ENCODE results near the gene PAM. TPM values are rescaled to one million over a fixed set of nuclear protein-coding genes. Genes with fewer than 3 reads are reported as not detected.

PAM gene
- total and polyA plus RNA-seq, 12 donors = 234 to 580 (median 397) TPM

- TF ChIP-seq CTCF (IDR thresholded peaks at IDR 0.05) = no peak
- no peak for TF ChIP-seq POLR2A (IDR thresholded peaks at IDR 0.05)
- no peak for DNase-seq
- Histone ChIP-seq H3K4me3 (no peak overlapping the region), H3K27ac (no peak overlapping the region), H3K4me1 (replicated peaks in 1 of 2) (peaks cover 3 to 24% of the 10 kb centered on the region in 2 donors), H3K9me3 (replicated peaks in 1 of 3) (no peaks in the 10 kb centered on the region), H3K36me3 (replicated peaks in 1 of 2) (no peaks in the 10 kb centered on the region), H3K27me3 (no peaks in the 10 kb centered on the region)
- intact Hi-C loops (cut with DNase I) = no loop called here
- 10 to 35% (median 23%) methylated on average over 3 of the region's 3 CpGs for WGBS, 4 donors
Observed at GRCh38 chr5:102801371-102801770, 46.3 kb downstream of the PAM start.

- 81 to 86% (median 85%) methylated on average over 6 of the region's 6 CpGs for WGBS, 4 donors
- Histone ChIP-seq H3K27me3 (no peaks in the 10 kb centered on the region), H3K9me3 (replicated peaks in 1 of 3) (no peaks in the 10 kb centered on the region), H3K4me3 (no peak overlapping the region), H3K36me3 (replicated peaks in 1 of 2) (no peaks in the 10 kb centered on the region), H3K27ac (no peak overlapping the region), H3K4me1 (replicated peaks in 1 of 2) (peaks cover 3 to 13% of the 10 kb centered on the region in 2 donors)
- intact Hi-C loops (cut with DNase I) = no loop called here
- no peak for DNase-seq
- TF ChIP-seq CTCF (IDR thresholded peaks at IDR 0.05) (no peak), POLR2A (IDR thresholded peaks at IDR 0.05) (no peak)
Observed at GRCh38 chr5:102802708-102803458, 47.8 kb downstream of the PAM start.

- Histone ChIP-seq H3K27me3 (no peaks in the 10 kb centered on the region), H3K4me1 (replicated peaks in 1 of 2) (peaks cover 3% of the 10 kb centered on the region in 2 donors), H3K27ac (peak overlapping the region in 1 of 5 donors; percentile 9), H3K9me3 (replicated peaks in 1 of 3) (no peaks in the 10 kb centered on the region), H3K4me3 (no peak overlapping the region), H3K36me3 (replicated peaks in 1 of 2) (no peaks in the 10 kb centered on the region)
- TF ChIP-seq POLR2A (IDR thresholded peaks at IDR 0.05) (no peak), CTCF (IDR thresholded peaks at IDR 0.05) (no peak)
- peak in 1 of 7 donors; percentile 62 for DNase-seq
- 75 to 89% (median 79%) methylated on average over 7 of the region's 7 CpGs for WGBS, 4 donors
- intact Hi-C loops (cut with DNase I) = no loop called here
Observed at GRCh38 chr5:102807878-102808502, 52.9 kb downstream of the PAM start.

GRCh38 chr5:102809033-102809432 is 53.9 kb downstream of the PAM start:
- no peaks in the 10 kb centered on the region for H3K27me3 ChIP-seq
- peak overlapping the region in 1 of 5 donors; percentile 9 for H3K27ac ChIP-seq
- peaks cover 3% of the 10 kb centered on the region in 2 donors for H3K4me1 ChIP-seq (replicated peaks in 1 of 2)
- DNase-seq = no peak
- H3K4me3 ChIP-seq = no peak overlapping the region
- intact Hi-C loops (cut with DNase I) = no loop called here
- no peaks in the 10 kb centered on the region for H3K36me3 ChIP-seq (replicated peaks in 1 of 2)
- 74 to 83% (median 79%) methylated on average over 4 of the region's 4 CpGs for WGBS, 4 donors
- H3K9me3 ChIP-seq (replicated peaks in 1 of 3) = no peaks in the 10 kb centered on the region
- TF ChIP-seq CTCF (IDR thresholded peaks at IDR 0.05) (no peak), POLR2A (IDR thresholded peaks at IDR 0.05) (no peak)
